ENCODE data around the gene SIPA1. TPM values are rescaled to one million over a fixed set of nuclear protein-coding genes. Genes with fewer than 3 reads are reported as not detected.

Gene SIPA1
- total and polyA plus RNA-seq, 2 of the 8 experiments (the other 6 are each of a cell fraction or from before 2014, with no cell fraction given): 35.3 to 72.2 TPM

DNA sequence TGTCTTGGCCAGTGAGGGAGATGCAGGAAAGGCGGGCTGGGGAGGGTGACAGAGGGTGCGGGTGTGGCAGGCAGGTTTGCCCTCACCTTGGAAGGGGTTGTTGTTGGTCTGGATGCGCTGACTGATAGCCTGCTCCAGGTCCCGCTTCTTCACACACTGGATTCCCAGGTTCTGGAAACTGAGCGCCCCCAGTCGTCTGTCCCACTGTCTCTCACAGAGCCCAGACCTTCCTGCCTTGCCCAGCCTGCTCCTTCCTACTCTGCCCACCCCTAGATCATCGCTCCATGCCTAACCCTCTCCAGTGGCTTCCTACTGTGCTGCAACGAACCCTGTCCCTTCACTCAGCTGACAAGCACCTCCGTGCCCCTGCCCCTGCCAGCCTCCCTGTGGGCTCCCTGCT is 22.1 kb downstream of the SIPA1 start:
- FAIRE-seq: no peak
- ChIA-PET POLR2A (ENCODE audit: partially characterized antibody) (interaction anchor here (1.1 to 8.9 kb wide), 3 partner anchors 13 to 198 kb away, joined by 3 to 58 read pairs (median 4); partner anchors contain the start of gene CFL1), CTCF (ENCODE audit: partially characterized antibody) (interaction anchor here (0.5 to 1.5 kb wide), 3 partner anchors 66 to 224 kb away, joined by 3 to 4 read pairs (median 3); no protein-coding TSS in a partner anchor)
- DNase-seq (ENCODE audit: low read depth in 1 of 2, low spot score in 2 of 2): no peak
- Histone ChIP-seq H3K23me2 (ENCODE audit: low read depth, low read length) (peaks cover 11% of the 10 kb centered on the region; the same call in 1 of the 2 replicates), H3K9me3 (ENCODE audit: insufficient read depth in 2 of 2, low read depth in 1 of 2, low read length in 1 of 2) (no peaks in the 10 kb centered on the region), H2BK5ac (ENCODE audit: low read depth, low read length) (no peak overlapping the region), H3K79me2 (ENCODE audit: control insufficient read depth in 1 of 2, insufficient read depth in 2 of 2, low read length in 2 of 2) (peaks cover 0 to 15% of the 10 kb centered on the region in 2 experiments; a peak in 1 of 4 replicates), H3K27me3 (replicated peaks in 1 of 4; ENCODE audit: control insufficient read depth in 3 of 4, extremely low read depth in 1 of 4, insufficient read depth in 3 of 4, low read length in 3 of 4) (no peaks in the 10 kb centered on the region), H3K4me3 (ENCODE audit: extremely low read depth in 1 of 4, insufficient read depth in 2 of 4, low read depth in 3 of 4, low read length in 4 of 4) (no peak overlapping the region), H3K56ac (replicated peaks; ENCODE audit: insufficient read length, low read depth, low read length) (no peak overlapping the region), H3K36me3 (ENCODE audit: control insufficient read depth in 2 of 4, insufficient read depth in 4 of 4, low read length in 3 of 4) (peaks cover 32 to 50% (median 39%) of the 10 kb centered on the region in 4 experiments), H4K5ac (ENCODE audit: insufficient read length, low read depth, low read length) (no peak overlapping the region), H2AFZ (ENCODE audit: low read length) (no peak overlapping the region), H3K23ac (ENCODE audit: insufficient read length) (no peak overlapping the region), H2AK5ac (ENCODE audit: low read depth, low read length) (no peak overlapping the region), H3K9ac (replicated peaks in 1 of 4; ENCODE audit: extremely low read depth in 1 of 4, low read depth in 3 of 4, low read length in 3 of 4) (no peak overlapping the region), H2BK20ac (ENCODE audit: low read length) (no peak overlapping the region), H3K4me1 (replicated peaks in 1 of 4; ENCODE audit: control insufficient read depth in 3 of 4, insufficient read depth in 4 of 4, low read length in 3 of 4) (peaks cover 0 to 5% (median 2%) of the 10 kb centered on the region in 4 experiments; a peak in 4 of 7 replicates), H4K91ac (replicated peaks; ENCODE audit: insufficient read length, low read length) (no peak overlapping the region), H4K8ac (ENCODE audit: extremely low read depth, insufficient read depth, low read length) (no peak overlapping the region), H3K4me2 (ENCODE audit: insufficient read depth in 1 of 2, low read depth in 2 of 2, low read length in 2 of 2) (no peak overlapping the region), H3K79me1 (ENCODE audit: low read depth, low read length) (peaks cover 3% of the 10 kb centered on the region; the same call in 1 of the 2 replicates), H4K20me1 (replicated peaks in 1 of 2; ENCODE audit: control insufficient read depth in 1 of 2, insufficient read depth in 2 of 2, low read length in 2 of 2) (peaks cover 0 to 6% of the 10 kb centered on the region in 2 experiments), H2BK12ac (ENCODE audit: low read depth, low read length) (no peak overlapping the region), H3K4ac (replicated peaks; ENCODE audit: insufficient read length, low read depth, low read length) (no peak overlapping the region), H2BK15ac (ENCODE audit: low read length) (no peak overlapping the region), H2BK120ac (replicated peaks; ENCODE audit: low read depth, low read length) (no peak overlapping the region), H3K14ac (ENCODE audit: insufficient read length) (no peak overlapping the region), H3K27ac (ENCODE audit: low read depth, low read length) (no peak overlapping the region), H3K18ac (ENCODE audit: extremely low read depth, low read length) (no peak overlapping the region)
- 92% methylated on average over 9 of the region's 9 CpGs; no CpG with 5 or more reads in 1 of the 2 experiments for whole genome bisulfite sequencing, 2 experiments (ENCODE audit: extremely low coverage in 1 of 2, insufficient coverage in 1 of 2, insufficient read length in 1 of 2, insufficient replicate concordance in 2 of 2, low coverage in 1 of 2, low lambda C conversion rate in 2 of 2, missing lambda C conversion rate in 1 of 2)
- TF ChIP-seq CTBP2 (IDR thresholded peaks at IDR 0.05; ENCODE audit: borderline replicate concordance, insufficient read depth, insufficient read length, low read length) (no peak), TAF7 (optimal IDR thresholded peaks at IDR 0.05; ENCODE audit: borderline replicate concordance, low read depth, low read length) (no peak), SAP30 (IDR thresholded peaks at IDR 0.05; ENCODE audit: insufficient read depth, insufficient replicate concordance, low read length) (no peak), EP300 (IDR thresholded peaks at IDR 0.05; ENCODE audit: borderline replicate concordance in 1 of 2, low read depth in 2 of 2, low read length in 2 of 2) (no peak), RAD21 (IDR thresholded peaks at IDR 0.05 in 1 of 2, conservative IDR thresholded peaks at IDR 0.05 in 1 of 2; ENCODE audit: low read depth in 2 of 2, low read length in 2 of 2) (no peak), SP1 (IDR thresholded peaks at IDR 0.05; ENCODE audit: low read depth, low read length) (no peak), TBP (IDR thresholded peaks at IDR 0.05; ENCODE audit: low read depth, low read length) (no peak), RXRA (IDR thresholded peaks at IDR 0.05; ENCODE audit: insufficient read depth, low read depth, low read length) (no peak), CBX8 (IDR thresholded peaks at IDR 0.05; ENCODE audit: borderline replicate concordance, low read depth, low read length) (no peak), POLR2A (IDR thresholded peaks at IDR 0.05; ENCODE audit: control extremely low read depth in 1 of 2, low read depth in 2 of 2, low read length in 2 of 2) (no peak), TCF12 (IDR thresholded peaks at IDR 0.05; ENCODE audit: low read depth, low read length) (no peak), SIN3A (conservative IDR thresholded peaks at IDR 0.05 in 1 of 2, IDR thresholded peaks at IDR 0.05 in 1 of 2; ENCODE audit: low read depth in 1 of 2, low read length in 2 of 2) (no peak), CBX5 (IDR thresholded peaks at IDR 0.05; ENCODE audit: low read depth, low read length) (no peak)

All from H1 (cell line).